B cell (primary cell): ENCODE data around the gene LRP6. TPM values are rescaled to one million over a fixed set of nuclear protein-coding genes. Genes with fewer than 3 reads are reported as not detected.

Source experiments
- ATAC-seq: fragments of 200-7000 bp; cut with Tn5 transposase; one replicate; pipeline ENCODE4 v1.10.0; 2021; ENCODE audit warnings: low read depth, mild to moderate bottlenecking, moderate number of reproducible peaks, moderate library complexity
- CTCF ChIA-PET: fragments of 350-600 bp; sonication (Branson Sonifier 250); formaldehyde crosslinking; loops from one replicate; lab custom pipeline; 2021; ENCODE audit warnings: antibody characterized with exemption, inconsistent platforms; lab: Charles Lee
- POLR2A ChIA-PET: fragments of 350-600 bp; sonication (Branson Sonifier 250); formaldehyde crosslinking; loops from one replicate; lab custom pipeline; 2021; ENCODE audit warnings: antibody characterized with exemption; lab: Charles Lee
- DNase-seq: peaks from one replicate; pipeline ENCODE4 v3.0.0; 2013
- H2AFZ ChIP-seq: 2 replicates; pipeline ENCODE4 v1.6.1; 2012; ENCODE audit warnings: mild to moderate bottlenecking, low read depth, low read length; ENCODE audit not compliant: insufficient read depth, poor library complexity, severe bottlenecking
- H3K27ac ChIP-seq, 2 donors: 1 replicate in 1 of 2; 2 replicates in 1 of 2; pipeline ENCODE4 v1.5.1; 2012 to 2013; ENCODE audit warnings: low read length in 2 of 2, mild to moderate bottlenecking in 2 of 2, moderate library complexity in 1 of 2
- H3K27me3 ChIP-seq, 4 experiments: fragments of 200-600 bp in 1 of 4; sonication (generic) in 1 of 4; replicated peaks in 1 of 4; 1 replicate in 2 of 4; 2 replicates in 2 of 4; pipeline versions ENCODE4 v1.6.1 to v1.7.0; 2013 to 2016; ENCODE audit warnings: low read length in 3 of 4, mild to moderate bottlenecking in 2 of 4, mixed read lengths in 1 of 4, moderate library complexity in 1 of 4; ENCODE audit not compliant: insufficient read depth in 4 of 4, control insufficient read depth in 3 of 4; ENCODE audit errors: control extremely low read depth in 1 of 4
- H3K36me3 ChIP-seq, 2 experiments: replicated peaks in 1 of 2; 1 replicate in 1 of 2; 2 replicates in 1 of 2; pipeline versions ENCODE4 v1.6.1 to v1.7.1; 2013; ENCODE audit warnings: low read length in 1 of 2; ENCODE audit not compliant: insufficient read depth in 2 of 2, control insufficient read depth in 1 of 2; ENCODE audit errors: control extremely low read depth in 1 of 2, extremely low read depth in 1 of 2
- H3K4me1 ChIP-seq, 2 donors: fragments of 200-600 bp in 1 of 2; sonication (generic) in 1 of 2; 1 replicate in 1 of 2; 2 replicates in 1 of 2; pipeline versions ENCODE4 v1.5.1 to v1.6.1; 2013 to 2017; ENCODE audit warnings: low read length in 2 of 2; ENCODE audit not compliant: control insufficient read depth in 2 of 2, insufficient read depth in 2 of 2
- H3K4me2 ChIP-seq: replicated peaks from 2 replicates; pipeline ENCODE3; 2012; ENCODE audit warnings: mild to moderate bottlenecking, low read depth, low read length; ENCODE audit not compliant: poor library complexity, severe bottlenecking
- H3K4me3 ChIP-seq, 5 experiments: fragments of 200-600 bp in 1 of 5; sonication (generic) in 1 of 5; 1 replicate in 3 of 5; 2 replicates in 2 of 5; pipeline versions ENCODE4 v1.5.1 to v1.7.0; 2011 to 2016; ENCODE audit warnings: low read length in 4 of 5, mild to moderate bottlenecking in 4 of 5, low read depth in 2 of 5, control low read depth in 1 of 5, moderate library complexity in 1 of 5; ENCODE audit not compliant: insufficient read depth in 1 of 5; ENCODE audit errors: control extremely low read depth in 1 of 5, extremely low read depth in 1 of 5
- H3K79me2 ChIP-seq: fragments of 200-600 bp; sonication (generic); one replicate; pipeline ENCODE4 v1.6.0; 2016; ENCODE audit warnings: low read length; ENCODE audit not compliant: control insufficient read depth, insufficient read depth
- H3K9ac ChIP-seq: fragments of 200-600 bp; sonication (generic); 2 replicates; pipeline ENCODE4 v1.6.1; 2017; ENCODE audit warnings: mild to moderate bottlenecking, low read length, moderate library complexity
- H3K9me3 ChIP-seq, 3 donors: one replicate each; pipeline versions ENCODE4 v1.6.1 to v1.7.1; 2013; ENCODE audit warnings: low read length in 2 of 3; ENCODE audit not compliant: control insufficient read depth in 2 of 3, insufficient read depth in 1 of 3; ENCODE audit errors: control extremely low read depth in 1 of 3
- H4K20me1 ChIP-seq: 2 replicates; pipeline ENCODE4 v1.6.0; 2012; ENCODE audit warnings: mild to moderate bottlenecking, low read length; ENCODE audit not compliant: insufficient read depth, control insufficient read depth, poor library complexity, severe bottlenecking
- H3K27ac Mint-ChIP-seq: one replicate; pipeline ENCODE4 v1.8.0; 2021; ENCODE audit warnings: mixed read lengths
- H3K27me3 Mint-ChIP-seq: one replicate; pipeline ENCODE4 v1.8.0; 2021; ENCODE audit warnings: mixed read lengths
- H3K4me1 Mint-ChIP-seq: one replicate; pipeline ENCODE4 v1.8.0; 2021; ENCODE audit warnings: mixed read lengths
- H3K4me3 Mint-ChIP-seq: one replicate; pipeline ENCODE4 v1.8.0; 2021; ENCODE audit warnings: mixed read lengths
- H3K9me3 Mint-ChIP-seq: one replicate; pipeline ENCODE4 v1.8.0; 2022; ENCODE audit warnings: mixed read lengths; ENCODE audit not compliant: insufficient read depth
- EZH2 ChIP-seq: IDR thresholded peaks from 2 replicates; pipeline ENCODE4 v1.6.1; 2012; ENCODE audit warnings: borderline replicate concordance, low read depth, mild to moderate bottlenecking, moderate library complexity, low read length; ENCODE audit not compliant: insufficient read depth, poor library complexity, severe bottlenecking
- WGBS: methylation state at CpG from one replicate; pipeline ENCODE4 v1.1.5; 2013; ENCODE audit warnings: missing lambda C conversion rate; ENCODE audit not compliant: insufficient coverage; 5-methylcytosine and 5-hydroxymethylcytosine counted together
- intact Hi-C: fragments of 100-400 bp; cut with micrococcal nuclease; formaldehyde crosslinking; loops from one replicate; pipeline ENCODE4 v1.10.0; 2022
- polyA plus RNA-seq: library from polyadenylated mRNA; depleted of rRNA; stranded (reverse); fragments of >200 nt; gene quantifications from 2 replicates; pipeline ENCODE4 v1.2.3, GENCODE V29; 2012
- total RNA-seq, 2 donors: library from RNA; stranded (reverse); fragments of 120-200 nt in 1 of 2; gene quantifications; 1 replicate in 1 of 2; 2 replicates in 1 of 2; pipeline versions ENCODE4 v1.2.3 to v1.2.4, GENCODE V29; 2013 to 2022
- TF ChIP-seq, protein P1 (sequence below): fragments of 200-600 bp; IDR thresholded peaks from one replicate; pipeline ENCODE4 v1.8.0; 2022; ENCODE audit warnings: antibody characterized with exemption, mild to moderate bottlenecking

Gene LRP6
- total and polyA plus RNA-seq, 2 donors (not counting 1 experiment from before 2014, with no cell fraction given), result 0.34 to 2.8 TPM

DNA sequence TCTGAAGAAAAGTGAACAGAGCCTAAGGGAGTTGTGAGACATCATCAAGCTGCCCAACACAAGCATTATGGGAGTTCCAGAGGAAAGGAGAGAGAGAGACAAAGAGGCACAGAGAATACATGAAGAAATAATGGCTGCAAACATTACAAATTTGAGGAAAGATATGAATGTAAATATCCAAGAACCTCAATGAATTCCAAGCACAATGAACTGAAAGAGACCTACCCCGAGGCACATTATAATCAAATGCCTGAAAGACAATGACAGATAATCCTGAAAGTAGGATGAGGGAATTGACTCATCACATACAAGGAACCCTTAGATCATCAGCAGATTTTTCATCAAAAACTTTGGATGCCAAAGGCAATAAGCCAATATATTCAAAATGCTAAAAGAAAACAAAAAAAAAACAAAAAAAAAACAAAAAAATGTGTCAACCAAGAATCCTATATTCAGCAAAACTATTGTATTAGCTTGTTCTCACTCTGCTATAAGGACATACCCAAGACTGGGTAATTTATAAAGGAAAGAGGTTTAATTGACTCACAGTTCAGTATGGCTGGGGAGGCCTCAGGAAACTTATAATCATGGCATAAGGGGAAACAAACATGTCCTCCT, 158.3 kb downstream of the LRP6 start:
- H3K4me1 Mint-ChIP-seq, result no peaks in the 10 kb centered on the region
- Histone ChIP-seq H3K9ac (no peak overlapping the region), H2AFZ (no peak overlapping the region), H3K27ac (no peak overlapping the region), H3K4me3 (no peak overlapping the region), H3K9me3 (peaks cover 1 to 24% (median 21%) of the 10 kb centered on the region in 3 donors), H3K4me1 (no peaks in the 10 kb centered on the region), H3K27me3 (no peaks in the 10 kb centered on the region), H3K4me2 (no peak overlapping the region), H3K36me3 (no peaks in the 10 kb centered on the region), H3K79me2 (no peaks in the 10 kb centered on the region), H4K20me1 (no peaks in the 10 kb centered on the region)
- H3K9me3 Mint-ChIP-seq, result peaks cover 10% of the 10 kb centered on the region
- POLR2A ChIA-PET, result no interaction called here
- CTCF ChIA-PET, result no interaction called here
- no peak overlapping the region for H3K4me3 Mint-ChIP-seq
- H3K27ac Mint-ChIP-seq, result no peak overlapping the region
- WGBS, result no CpG with 5 or more reads among the region's 1 CpG
- TF ChIP-seq, protein P1, sequence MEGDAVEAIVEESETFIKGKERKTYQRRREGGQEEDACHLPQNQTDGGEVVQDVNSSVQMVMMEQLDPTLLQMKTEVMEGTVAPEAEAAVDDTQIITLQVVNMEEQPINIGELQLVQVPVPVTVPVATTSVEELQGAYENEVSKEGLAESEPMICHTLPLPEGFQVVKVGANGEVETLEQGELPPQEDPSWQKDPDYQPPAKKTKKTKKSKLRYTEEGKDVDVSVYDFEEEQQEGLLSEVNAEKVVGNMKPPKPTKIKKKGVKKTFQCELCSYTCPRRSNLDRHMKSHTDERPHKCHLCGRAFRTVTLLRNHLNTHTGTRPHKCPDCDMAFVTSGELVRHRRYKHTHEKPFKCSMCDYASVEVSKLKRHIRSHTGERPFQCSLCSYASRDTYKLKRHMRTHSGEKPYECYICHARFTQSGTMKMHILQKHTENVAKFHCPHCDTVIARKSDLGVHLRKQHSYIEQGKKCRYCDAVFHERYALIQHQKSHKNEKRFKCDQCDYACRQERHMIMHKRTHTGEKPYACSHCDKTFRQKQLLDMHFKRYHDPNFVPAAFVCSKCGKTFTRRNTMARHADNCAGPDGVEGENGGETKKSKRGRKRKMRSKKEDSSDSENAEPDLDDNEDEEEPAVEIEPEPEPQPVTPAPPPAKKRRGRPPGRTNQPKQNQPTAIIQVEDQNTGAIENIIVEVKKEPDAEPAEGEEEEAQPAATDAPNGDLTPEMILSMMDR, result no peak
- TF ChIP-seq EZH2, result no peak
- peaks cover 4% of the 10 kb centered on the region for H3K27me3 Mint-ChIP-seq
- DNase-seq (no peak), ATAC-seq (no peak)
- intact Hi-C loops, result no loop called here

DNA sequence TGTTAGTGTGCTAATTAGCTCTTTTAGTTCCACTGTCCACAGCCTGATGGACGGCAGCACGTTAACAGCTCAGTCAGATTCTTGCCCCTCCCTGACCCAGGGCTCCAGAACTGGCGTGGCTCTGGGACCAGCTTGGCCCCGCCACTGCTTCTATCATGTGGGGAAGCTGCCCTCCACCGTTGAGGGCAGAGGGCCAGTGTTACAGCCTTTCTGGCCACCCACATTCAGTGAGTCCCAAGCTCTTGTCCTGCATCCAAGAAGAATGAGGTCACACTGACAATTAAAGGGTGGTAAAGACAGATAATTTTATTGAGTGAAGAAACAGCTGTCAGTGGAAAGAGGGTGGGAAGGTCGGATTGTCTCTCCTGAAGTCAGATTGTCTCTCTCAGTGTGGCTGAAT, 159.2 kb downstream of the LRP6 start:
- 85% methylated on average over 6 of the region's 6 CpGs for WGBS
- H3K9ac ChIP-seq, result no peak overlapping the region
- H3K9me3 Mint-ChIP-seq, result peaks cover 10% of the 10 kb centered on the region
- TF ChIP-seq, protein P1, result no peak
- TF ChIP-seq EZH2, result no peak
- no peak overlapping the region for H3K4me3 ChIP-seq
- no peaks in the 10 kb centered on the region for H4K20me1 ChIP-seq
- no peaks in the 10 kb centered on the region for H3K36me3 ChIP-seq
- H3K4me1 ChIP-seq, result no peaks in the 10 kb centered on the region
- H3K27ac Mint-ChIP-seq, result no peak overlapping the region
- H3K27me3 Mint-ChIP-seq, result peaks cover 8% of the 10 kb centered on the region
- ChIA-PET POLR2A (no interaction called here), CTCF (no interaction called here)
- ATAC-seq (no peak), DNase-seq (no peak)
- H3K79me2 ChIP-seq, result no peaks in the 10 kb centered on the region
- H3K4me1 Mint-ChIP-seq, result no peaks in the 10 kb centered on the region
- peaks cover 1 to 24% (median 21%) of the 10 kb centered on the region in 3 donors for H3K9me3 ChIP-seq
- intact Hi-C loops, result no loop called here
- no peak overlapping the region for H3K27ac ChIP-seq
- no peak overlapping the region for H2AFZ ChIP-seq
- no peak overlapping the region for H3K4me2 ChIP-seq
- H3K27me3 ChIP-seq, result no peaks in the 10 kb centered on the region
- no peak overlapping the region for H3K4me3 Mint-ChIP-seq
